ENCODE results near the gene MAB21L4. TPM values are rescaled to one million over a fixed set of nuclear protein-coding genes. Genes with fewer than 3 reads are reported as not detected.

The MAB21L4 gene
- total and polyA plus RNA-seq, 2 experiments from 2014 or later = not detected

DNA sequence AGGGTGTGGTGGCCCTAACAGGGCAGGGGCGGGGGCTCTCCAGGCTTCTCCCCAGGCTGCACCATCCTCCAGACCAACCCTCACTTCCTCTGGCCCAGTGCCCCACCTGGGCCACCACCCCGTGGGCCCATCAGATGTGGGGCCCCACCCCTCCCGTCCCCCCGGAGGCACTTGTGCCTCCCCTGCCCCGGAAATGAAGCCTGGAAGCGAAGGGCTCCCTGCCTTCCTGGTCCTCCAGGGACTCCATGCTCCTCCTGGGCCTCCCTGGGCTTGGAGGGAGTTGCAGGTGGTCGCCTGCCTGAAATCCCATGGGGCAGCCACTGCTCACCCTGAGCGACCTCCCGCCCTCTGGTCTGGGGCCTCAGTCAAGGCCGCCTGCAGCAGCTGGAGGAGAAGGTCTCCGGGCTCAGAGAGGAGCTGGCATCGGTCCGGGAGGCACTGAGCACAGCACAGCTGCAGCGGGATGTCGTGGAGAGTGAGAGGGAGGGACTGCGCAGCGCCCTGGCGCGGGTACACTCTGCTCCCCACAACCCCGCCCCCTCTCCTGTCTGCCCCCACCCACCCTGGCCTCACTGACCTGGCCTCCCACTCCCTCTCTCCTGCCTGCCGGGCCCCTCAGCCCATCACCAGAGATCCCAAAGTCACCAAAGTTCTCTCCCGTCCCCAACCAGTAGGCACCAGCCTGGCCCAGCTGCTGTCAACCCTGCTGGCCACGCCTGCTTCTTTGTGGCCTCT, 38.2 kb upstream of the MAB21L4 start:
- Histone ChIP-seq H3K4me1 (ENCODE audit: insufficient read depth) (no peaks in the 10 kb centered on the region), H3K27ac (no peak overlapping the region), H3K9me3 (ENCODE audit: low read depth) (no peaks in the 10 kb centered on the region), H3K9ac (no peak overlapping the region), H3K27me3 (replicated peaks; ENCODE audit: insufficient read depth) (no peaks in the 10 kb centered on the region), H3K36me3 (ENCODE audit: low read depth) (no peaks in the 10 kb centered on the region), H3K4me3 (no peak overlapping the region), H3F3A (ENCODE audit: insufficient read depth) (no peaks in the 10 kb centered on the region), H3K9me2 (ENCODE audit: insufficient read depth) (no peaks in the 10 kb centered on the region), H3K4me2 (ENCODE audit: unreplicated experiment) (no peak overlapping the region), H2AFZ (no peak overlapping the region), H3K79me2 (ENCODE audit: insufficient read depth) (no peaks in the 10 kb centered on the region), H4K20me1 (ENCODE audit: insufficient read depth) (no peaks in the 10 kb centered on the region)
- no peak for TF ChIP-seq EZH2 (IDR thresholded peaks at IDR 0.05; ENCODE audit: insufficient read depth, poor library complexity, severe bottlenecking)
- TF ChIP-seq EZH2phosphoT487 (IDR thresholded peaks at IDR 0.05; ENCODE audit: insufficient read depth, low read depth) = no peak
- DNase-seq = no peak
- WGBS, 2 experiments (ENCODE audit: low coverage in 1 of 2, low lambda C conversion rate in 2 of 2, missing lambda C conversion rate in 2 of 2) = 86 to 87% methylated on average over 13 to 23 of the region's 23 CpGs
- in situ Hi-C loops (cut with MboI) = no loop called here

DNA sequence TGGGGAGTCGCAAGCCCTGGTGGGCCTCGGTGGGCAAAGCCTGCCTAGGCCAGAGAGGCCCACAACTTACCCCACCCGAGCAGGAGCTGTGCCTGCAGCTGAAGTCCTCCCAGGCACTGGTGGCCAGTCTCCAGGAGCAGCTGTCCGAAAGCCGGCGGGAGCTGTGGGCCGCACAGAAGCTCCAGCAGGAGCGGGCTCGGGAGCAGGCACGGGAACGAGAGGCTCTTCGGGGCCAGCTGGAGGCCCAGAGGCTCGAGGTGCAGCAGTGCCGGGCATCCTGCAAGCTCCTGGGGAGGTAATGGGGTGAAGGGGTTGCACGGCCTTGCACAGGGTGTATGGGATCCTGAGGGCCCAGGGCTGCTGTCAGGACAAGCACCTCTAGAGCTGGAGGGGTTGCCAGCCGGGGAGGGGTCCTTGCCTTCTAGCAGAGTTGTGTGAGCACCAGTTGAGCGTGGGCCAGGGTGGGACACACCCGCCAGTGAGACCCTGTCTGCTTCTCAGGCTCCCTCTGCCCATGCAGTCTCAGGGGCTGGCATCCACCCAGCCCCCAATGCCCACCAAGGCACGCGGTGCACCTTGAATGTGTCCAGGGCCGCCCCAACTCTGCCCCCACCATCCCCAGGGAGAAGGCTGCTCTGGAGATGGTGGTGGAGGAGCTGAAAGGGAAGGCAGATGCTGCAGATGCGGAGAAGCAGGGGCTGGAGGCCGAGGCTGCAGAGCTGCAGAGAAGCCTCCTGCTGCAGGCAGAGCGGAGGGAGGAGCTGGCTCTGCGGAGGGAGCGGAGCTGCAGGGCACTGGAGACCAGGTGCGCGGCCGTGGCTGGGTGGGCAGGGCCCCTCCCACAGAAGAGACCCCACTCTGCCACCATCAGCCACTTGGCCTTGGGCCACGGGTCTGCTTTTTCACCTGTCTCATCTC, 37.4 kb upstream of the MAB21L4 start:
- Histone ChIP-seq H2AFZ (no peak overlapping the region), H3K79me2 (ENCODE audit: insufficient read depth) (no peaks in the 10 kb centered on the region), H3K4me3 (no peak overlapping the region), H3F3A (ENCODE audit: insufficient read depth) (no peaks in the 10 kb centered on the region), H3K36me3 (ENCODE audit: low read depth) (no peaks in the 10 kb centered on the region), H3K9me2 (ENCODE audit: insufficient read depth) (no peaks in the 10 kb centered on the region), H3K27ac (no peak overlapping the region), H3K27me3 (replicated peaks; ENCODE audit: insufficient read depth) (no peaks in the 10 kb centered on the region), H4K20me1 (ENCODE audit: insufficient read depth) (no peaks in the 10 kb centered on the region), H3K4me1 (ENCODE audit: insufficient read depth) (no peaks in the 10 kb centered on the region), H3K4me2 (ENCODE audit: unreplicated experiment) (no peak overlapping the region), H3K9me3 (ENCODE audit: low read depth) (no peaks in the 10 kb centered on the region), H3K9ac (no peak overlapping the region)
- DNase-seq = no peak
- TF ChIP-seq EZH2phosphoT487 (IDR thresholded peaks at IDR 0.05; ENCODE audit: insufficient read depth, low read depth) (no peak), EZH2 (IDR thresholded peaks at IDR 0.05; ENCODE audit: insufficient read depth, poor library complexity, severe bottlenecking) (no peak)
- 68 to 72% methylated on average over 27 to 29 of the region's 30 CpGs for WGBS, 2 experiments (ENCODE audit: low coverage in 1 of 2, low lambda C conversion rate in 2 of 2, missing lambda C conversion rate in 2 of 2)
- in situ Hi-C loops (cut with MboI) = no loop called here

DNA sequence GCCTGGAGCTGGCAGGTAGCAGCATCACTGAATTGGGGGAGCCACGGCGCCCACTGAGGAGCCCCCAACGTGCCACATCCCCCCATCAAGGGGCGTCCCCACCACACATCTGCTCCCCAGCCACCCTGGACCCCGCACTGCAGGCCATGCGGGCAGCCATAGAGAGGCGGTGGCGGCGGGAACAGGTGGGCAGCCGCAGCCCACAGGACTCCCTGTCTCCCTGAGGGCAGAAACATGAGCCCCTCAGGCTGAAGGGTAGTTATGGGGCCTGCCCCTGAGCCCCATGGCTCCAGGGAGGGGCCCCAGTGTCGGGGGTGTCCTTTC, 36.7 kb upstream of the MAB21L4 start:
- Histone ChIP-seq H3K4me1 (ENCODE audit: insufficient read depth) (no peaks in the 10 kb centered on the region), H3K9me2 (ENCODE audit: insufficient read depth) (no peaks in the 10 kb centered on the region), H3K4me2 (ENCODE audit: unreplicated experiment) (no peak overlapping the region), H3K27me3 (replicated peaks; ENCODE audit: insufficient read depth) (no peaks in the 10 kb centered on the region), H3K27ac (no peak overlapping the region), H2AFZ (no peak overlapping the region), H3K9me3 (ENCODE audit: low read depth) (no peaks in the 10 kb centered on the region), H3K4me3 (no peak overlapping the region), H3F3A (ENCODE audit: insufficient read depth) (no peaks in the 10 kb centered on the region), H3K9ac (no peak overlapping the region), H4K20me1 (ENCODE audit: insufficient read depth) (no peaks in the 10 kb centered on the region), H3K79me2 (ENCODE audit: insufficient read depth) (no peaks in the 10 kb centered on the region), H3K36me3 (ENCODE audit: low read depth) (no peaks in the 10 kb centered on the region)
- TF ChIP-seq EZH2phosphoT487 (IDR thresholded peaks at IDR 0.05; ENCODE audit: insufficient read depth, low read depth) (no peak), EZH2 (IDR thresholded peaks at IDR 0.05; ENCODE audit: insufficient read depth, poor library complexity, severe bottlenecking) (no peak)
- in situ Hi-C loops (cut with MboI) = no loop called here
- DNase-seq = no peak
- WGBS, 2 experiments (ENCODE audit: low coverage in 1 of 2, low lambda C conversion rate in 2 of 2, missing lambda C conversion rate in 2 of 2) = 74 to 80% methylated on average over 11 of the region's 11 CpGs

DNA sequence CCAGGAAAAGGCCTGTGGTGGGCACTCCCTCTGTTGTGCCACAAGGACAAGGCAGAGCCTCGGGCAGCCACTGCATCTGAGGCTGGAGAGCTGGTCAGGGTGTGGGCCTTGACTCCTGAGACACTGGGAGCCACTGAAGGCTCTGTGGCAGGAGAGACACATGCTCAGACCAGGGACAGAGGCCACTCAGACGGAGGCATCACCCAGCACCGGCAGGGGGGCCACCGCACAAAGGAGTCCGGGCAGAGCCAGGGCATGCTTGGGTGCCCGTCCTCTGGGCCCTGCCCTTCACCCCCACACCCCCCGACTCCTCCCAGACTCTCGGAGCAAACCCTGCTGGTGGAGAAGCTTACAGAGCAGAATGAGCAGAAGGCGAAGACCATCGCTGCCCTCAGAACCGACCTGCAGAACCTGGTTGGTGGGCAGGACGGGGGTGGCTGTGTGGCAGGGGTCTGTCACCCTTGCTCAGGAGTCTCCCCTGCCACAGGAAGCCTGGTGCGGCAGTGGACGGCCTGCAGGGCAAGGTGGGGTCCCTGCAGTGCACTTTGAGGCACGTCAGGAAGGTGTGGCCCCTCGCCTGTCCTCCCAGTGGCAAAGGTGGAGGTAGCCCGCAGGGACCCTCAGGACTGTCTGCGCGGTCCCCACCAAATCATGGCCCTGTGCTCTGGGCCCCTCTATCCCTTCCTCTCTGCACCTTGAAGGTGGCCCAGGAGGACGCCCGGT, 36.2 kb upstream of the MAB21L4 start:
- Histone ChIP-seq H3K4me1 (ENCODE audit: insufficient read depth) (no peaks in the 10 kb centered on the region), H3K27me3 (replicated peaks; ENCODE audit: insufficient read depth) (no peaks in the 10 kb centered on the region), H3K9me3 (ENCODE audit: low read depth) (no peaks in the 10 kb centered on the region), H3F3A (ENCODE audit: insufficient read depth) (no peaks in the 10 kb centered on the region), H2AFZ (no peak overlapping the region), H3K79me2 (ENCODE audit: insufficient read depth) (no peaks in the 10 kb centered on the region), H3K9ac (no peak overlapping the region), H3K9me2 (ENCODE audit: insufficient read depth) (no peaks in the 10 kb centered on the region), H4K20me1 (ENCODE audit: insufficient read depth) (no peaks in the 10 kb centered on the region), H3K36me3 (ENCODE audit: low read depth) (no peaks in the 10 kb centered on the region), H3K4me2 (ENCODE audit: unreplicated experiment) (no peak overlapping the region), H3K27ac (no peak overlapping the region), H3K4me3 (no peak overlapping the region)
- in situ Hi-C loops (cut with MboI) = no loop called here
- no peak for DNase-seq
- TF ChIP-seq EZH2 (IDR thresholded peaks at IDR 0.05; ENCODE audit: insufficient read depth, poor library complexity, severe bottlenecking) = no peak
- TF ChIP-seq EZH2phosphoT487 (IDR thresholded peaks at IDR 0.05; ENCODE audit: insufficient read depth, low read depth) = no peak
- WGBS, 2 experiments (ENCODE audit: low coverage in 1 of 2, low lambda C conversion rate in 2 of 2, missing lambda C conversion rate in 2 of 2) = 90 to 91% methylated on average over 18 to 21 of the region's 21 CpGs
